ENCODE data around the gene ADAMTSL4.

DNA sequence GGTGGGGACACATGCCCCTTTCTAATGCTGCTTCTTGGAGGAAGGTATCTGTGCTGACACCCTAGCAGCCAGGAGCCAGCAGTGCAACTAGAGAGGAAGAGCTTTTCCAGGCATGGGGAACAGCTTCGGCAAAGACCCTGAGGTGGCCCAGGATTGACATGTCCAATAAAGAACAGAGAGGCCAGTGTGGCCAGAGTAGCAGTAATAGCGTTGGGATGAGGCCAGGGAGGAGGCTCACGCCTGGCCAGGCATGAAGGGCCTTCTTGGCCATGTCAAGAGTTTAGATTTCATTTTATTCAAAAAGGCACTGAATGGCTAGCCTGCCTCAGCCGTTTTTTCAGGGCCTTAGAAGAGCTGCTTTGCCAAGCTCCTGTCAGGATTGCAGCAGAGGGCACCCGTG is 16.3 kb upstream of the ADAMTSL4 start:
- TF ChIP-seq POLR2A (IDR thresholded peaks at IDR 0.05) (no peak), EP300 (IDR thresholded peaks at IDR 0.05) (no peak), POLR2AphosphoS5 (IDR thresholded peaks at IDR 0.05) (no peak)
- TF ChIP-seq, protein P1, sequence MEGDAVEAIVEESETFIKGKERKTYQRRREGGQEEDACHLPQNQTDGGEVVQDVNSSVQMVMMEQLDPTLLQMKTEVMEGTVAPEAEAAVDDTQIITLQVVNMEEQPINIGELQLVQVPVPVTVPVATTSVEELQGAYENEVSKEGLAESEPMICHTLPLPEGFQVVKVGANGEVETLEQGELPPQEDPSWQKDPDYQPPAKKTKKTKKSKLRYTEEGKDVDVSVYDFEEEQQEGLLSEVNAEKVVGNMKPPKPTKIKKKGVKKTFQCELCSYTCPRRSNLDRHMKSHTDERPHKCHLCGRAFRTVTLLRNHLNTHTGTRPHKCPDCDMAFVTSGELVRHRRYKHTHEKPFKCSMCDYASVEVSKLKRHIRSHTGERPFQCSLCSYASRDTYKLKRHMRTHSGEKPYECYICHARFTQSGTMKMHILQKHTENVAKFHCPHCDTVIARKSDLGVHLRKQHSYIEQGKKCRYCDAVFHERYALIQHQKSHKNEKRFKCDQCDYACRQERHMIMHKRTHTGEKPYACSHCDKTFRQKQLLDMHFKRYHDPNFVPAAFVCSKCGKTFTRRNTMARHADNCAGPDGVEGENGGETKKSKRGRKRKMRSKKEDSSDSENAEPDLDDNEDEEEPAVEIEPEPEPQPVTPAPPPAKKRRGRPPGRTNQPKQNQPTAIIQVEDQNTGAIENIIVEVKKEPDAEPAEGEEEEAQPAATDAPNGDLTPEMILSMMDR (IDR thresholded peaks at IDR 0.05): no peak
